Keratinocyte (primary cell): Measurements from ENCODE around the gene PACS2. TPM values are rescaled to one million over a fixed set of nuclear protein-coding genes. Genes with fewer than 3 reads are reported as not detected.
"Not testable (repeated sequence)": the region's sequence is repeated elsewhere in the genome, so short reads cannot be mapped to it uniquely, and the experiment has no call there.

ENCODE experiments used
- DNase-seq: peaks from one replicate; pipeline ENCODE4 v3.0.0-alpha.2; 2011; ENCODE audit warnings: low read depth, missing footprints, low spot score
- FAIRE-seq: peaks from 2 replicates; lab custom pipeline; 2011; peaks lifted over from hg19 to GRCh38; lab: Jason Lieb, UNC
- H2AFZ ChIP-seq: 2 replicates; pipeline ENCODE4 v1.6.0; 2012; ENCODE audit warnings: low read length, control low read depth, inconsistent platforms; ENCODE audit not compliant: control insufficient read depth
- H3K27ac ChIP-seq: 2 replicates; pipeline ENCODE4 v1.5.1; 2011; ENCODE audit warnings: low read length; ENCODE audit not compliant: control insufficient read depth, insufficient read depth
- H3K27me3 ChIP-seq: 3 replicates; pipeline ENCODE4 v1.6.0; 2011; ENCODE audit warnings: low read length; ENCODE audit not compliant: control insufficient read depth, insufficient read depth; ENCODE audit errors: extremely low read depth
- H3K36me3 ChIP-seq, 2 experiments: 2 replicates in 1 of 2; 3 replicates in 1 of 2; pipeline ENCODE4 v1.5.1; 2011; ENCODE audit warnings: low read length in 2 of 2, mild to moderate bottlenecking in 1 of 2; ENCODE audit not compliant: control insufficient read depth in 2 of 2, insufficient read depth in 2 of 2; ENCODE audit errors: extremely low read depth in 1 of 2
- H3K4me1 ChIP-seq: 3 replicates; pipeline ENCODE4 v1.5.1; 2011; ENCODE audit warnings: low read length; ENCODE audit not compliant: control insufficient read depth, insufficient read depth; ENCODE audit errors: extremely low read depth
- H3K4me2 ChIP-seq: 3 replicates; pipeline ENCODE4 v1.6.0; 2011; ENCODE audit warnings: low read depth, low read length; ENCODE audit not compliant: control insufficient read depth, insufficient read depth; ENCODE audit errors: extremely low read depth
- H3K4me3 ChIP-seq, 3 experiments: fragments of 200-600 bp in 1 of 3; sonication (generic) in 1 of 3; 2 replicates in 2 of 3; 3 replicates in 1 of 3; pipeline ENCODE4 v1.5.1; 2011 to 2016; ENCODE audit warnings: low read length in 3 of 3, mild to moderate bottlenecking in 3 of 3, control low read depth in 2 of 3, inconsistent platforms in 1 of 3, low read depth in 1 of 3, mixed read lengths in 1 of 3, mixed run types in 1 of 3, moderate library complexity in 1 of 3; ENCODE audit not compliant: control insufficient read depth in 2 of 3, insufficient read depth in 2 of 3; ENCODE audit errors: extremely low read depth in 1 of 3
- H3K79me2 ChIP-seq: 2 replicates; pipeline ENCODE4 v1.6.0; 2012; ENCODE audit warnings: low read length; ENCODE audit not compliant: control insufficient read depth, insufficient read depth
- H3K9ac ChIP-seq: 3 replicates; pipeline ENCODE4 v1.6.0; 2011; ENCODE audit warnings: low read length; ENCODE audit not compliant: control insufficient read depth, insufficient read depth; ENCODE audit errors: extremely low read depth
- H3K9me1 ChIP-seq: 3 replicates; pipeline ENCODE4 v1.6.0; 2011; ENCODE audit warnings: low read length; ENCODE audit not compliant: control insufficient read depth, insufficient read depth; ENCODE audit errors: extremely low read depth
- H3K9me3 ChIP-seq: 2 replicates; pipeline ENCODE4 v1.5.1; 2012; ENCODE audit warnings: low read depth, low read length; ENCODE audit not compliant: control insufficient read depth
- H4K20me1 ChIP-seq: 3 replicates; pipeline ENCODE4 v1.6.0; 2011; ENCODE audit warnings: low read length; ENCODE audit not compliant: control insufficient read depth, insufficient read depth; ENCODE audit errors: extremely low read depth
- CTCF ChIP-seq, 3 experiments: IDR thresholded peaks in 1 of 3; conservative IDR thresholded peaks in 1 of 3; optimal IDR thresholded peaks in 1 of 3; 2 replicates in 2 of 3; 3 replicates in 1 of 3; pipeline versions ENCODE3 to v1.5.1; 2011; ENCODE audit warnings: low read length in 3 of 3, mild to moderate bottlenecking in 3 of 3, moderate library complexity in 2 of 3, control low read depth in 1 of 3, inconsistent platforms in 1 of 3; ENCODE audit not compliant: insufficient read depth in 2 of 3; ENCODE audit errors: extremely low read depth in 1 of 3
- EZH2 ChIP-seq: IDR thresholded peaks from one replicate; pipeline ENCODE4 v1.6.1; 2012; ENCODE audit warnings: inconsistent platforms, mild to moderate bottlenecking, low read length, moderate library complexity
- dilution Hi-C: fragments of 300-500 bp; cut with MboI; formaldehyde crosslinking; loops from one replicate; pipeline ENCODE4 v1.7.0; 2020; ENCODE audit warnings: low sequenced_read_pairs; ENCODE audit not compliant: extremely low pct_ligation_motif_present
- polyA plus RNA-seq, 5 experiments: library from polyadenylated mRNA; depleted of rRNA in 3 of 5; stranded (reverse) in 3 of 5; stranded (forward) in 1 of 5; unstranded in 1 of 5; fragments of >200 nt; gene quantifications; 1 replicate in 1 of 5; 2 replicates in 3 of 5; 3 replicates in 1 of 5; pipeline versions ENCODE4 v1.2.1 to v1.2.3, GENCODE V29; 2011 to 2012; ENCODE audit warnings: missing spikeins in 2 of 5, low read depth in 1 of 5, low replicate concordance in 1 of 5

The PACS2 gene
- polyA plus RNA-seq, 1 donor (not counting 4 experiments of a cell fraction or from before 2014, with no cell fraction given): 11.8 TPM

DNA sequence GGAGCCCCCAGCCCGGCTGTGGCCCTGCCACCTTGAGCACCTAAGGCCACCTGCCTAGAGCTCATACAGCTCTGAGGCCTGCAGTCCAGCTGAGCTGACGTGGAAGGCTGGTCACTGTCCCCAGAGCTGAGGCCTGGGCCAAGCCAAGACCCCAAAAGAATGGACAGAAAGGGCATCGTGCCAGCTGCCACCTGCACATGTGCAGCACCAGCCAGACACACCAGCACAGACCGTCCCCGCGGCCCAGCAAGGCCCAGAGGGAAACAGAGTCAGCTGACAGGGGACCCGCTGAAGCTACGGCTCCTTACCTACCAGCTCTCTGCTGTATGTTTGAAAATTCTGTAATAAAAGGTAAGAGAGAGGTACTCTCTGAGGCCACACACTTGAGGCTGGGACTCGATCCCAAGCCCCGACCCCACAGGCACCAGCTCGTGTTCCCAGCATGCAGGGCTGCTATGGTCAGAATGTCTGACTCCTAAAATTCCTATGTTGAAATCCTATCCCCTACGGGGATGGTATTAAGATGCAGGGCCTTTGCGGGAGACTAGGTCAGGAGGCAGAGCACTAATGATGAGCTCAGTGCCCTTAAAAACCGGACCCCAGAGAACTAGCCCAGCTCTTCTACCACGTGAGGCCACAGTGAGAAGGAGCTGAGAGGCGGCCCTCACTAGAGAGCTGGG, 39.1 kb upstream of the PACS2 start:
- Histone ChIP-seq H3K4me3 (no peak overlapping the region), H3K36me3 (peaks cover 2% of the 10 kb centered on the region in 2 experiments), H3K27me3 (no peaks in the 10 kb centered on the region), H3K79me2 (peaks cover 23% of the 10 kb centered on the region), H3K27ac (no peak overlapping the region), H3K9me3 (no peaks in the 10 kb centered on the region), H3K4me1 (peaks cover 6% of the 10 kb centered on the region), H2AFZ (no peak overlapping the region), H3K9me1 (no peaks in the 10 kb centered on the region), H3K4me2 (no peak overlapping the region), H3K9ac (no peak overlapping the region), H4K20me1 (peaks cover under 1% of the 10 kb centered on the region)
- no peak for DNase-seq
- FAIRE-seq: no peak
- dilution Hi-C loops: no loop called here
- TF ChIP-seq CTCF (optimal IDR thresholded peaks at IDR 0.05 in 1 of 3, IDR thresholded peaks at IDR 0.05 in 1 of 3, conservative IDR thresholded peaks at IDR 0.05 in 1 of 3; ENCODE audit: extremely low read depth in 1 of 3, insufficient read depth in 2 of 3, low read length in 3 of 3) (no peak), EZH2 (no peak)

GRCh38 chr14:105277448-105277847, 37.1 kb upstream of the PACS2 start:
- Histone ChIP-seq H3K79me2 (peaks cover 31% of the 10 kb centered on the region), H4K20me1 (peaks cover 10% of the 10 kb centered on the region)
- H3K4me2 ChIP-seq, H3K4me1 ChIP-seq, FAIRE-seq, H3K36me3 ChIP-seq, H3K27me3 ChIP-seq, H3K9ac ChIP-seq, H3K4me3 ChIP-seq, H2AFZ ChIP-seq, H3K9me1 ChIP-seq, dilution Hi-C loops, H3K9me3 ChIP-seq, DNase-seq, H3K27ac ChIP-seq: not testable (repeated sequence)
